ENCODE data around the gene SLC30A4.

DNA sequence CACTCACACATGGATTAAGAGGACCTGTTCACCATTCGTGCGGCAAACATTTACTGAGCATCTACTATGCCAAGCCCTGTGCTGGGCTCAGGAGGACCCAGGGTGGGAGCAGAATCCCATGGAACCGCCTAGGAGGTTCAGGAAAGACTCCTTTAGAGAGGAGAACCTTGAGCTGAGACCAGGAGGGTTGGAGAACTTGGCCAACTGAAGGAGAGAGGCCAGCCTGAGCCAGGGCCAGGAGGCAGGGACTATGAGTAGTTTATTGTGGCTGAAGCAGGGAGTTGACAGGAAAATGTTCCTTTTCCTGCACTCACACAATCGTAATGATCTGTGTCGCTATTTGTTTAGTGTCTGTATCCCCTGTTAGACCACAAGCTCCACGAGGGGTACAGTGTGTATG, 71.3 kb downstream of the SLC30A4 start:
- TF ChIP-seq, protein P1, sequence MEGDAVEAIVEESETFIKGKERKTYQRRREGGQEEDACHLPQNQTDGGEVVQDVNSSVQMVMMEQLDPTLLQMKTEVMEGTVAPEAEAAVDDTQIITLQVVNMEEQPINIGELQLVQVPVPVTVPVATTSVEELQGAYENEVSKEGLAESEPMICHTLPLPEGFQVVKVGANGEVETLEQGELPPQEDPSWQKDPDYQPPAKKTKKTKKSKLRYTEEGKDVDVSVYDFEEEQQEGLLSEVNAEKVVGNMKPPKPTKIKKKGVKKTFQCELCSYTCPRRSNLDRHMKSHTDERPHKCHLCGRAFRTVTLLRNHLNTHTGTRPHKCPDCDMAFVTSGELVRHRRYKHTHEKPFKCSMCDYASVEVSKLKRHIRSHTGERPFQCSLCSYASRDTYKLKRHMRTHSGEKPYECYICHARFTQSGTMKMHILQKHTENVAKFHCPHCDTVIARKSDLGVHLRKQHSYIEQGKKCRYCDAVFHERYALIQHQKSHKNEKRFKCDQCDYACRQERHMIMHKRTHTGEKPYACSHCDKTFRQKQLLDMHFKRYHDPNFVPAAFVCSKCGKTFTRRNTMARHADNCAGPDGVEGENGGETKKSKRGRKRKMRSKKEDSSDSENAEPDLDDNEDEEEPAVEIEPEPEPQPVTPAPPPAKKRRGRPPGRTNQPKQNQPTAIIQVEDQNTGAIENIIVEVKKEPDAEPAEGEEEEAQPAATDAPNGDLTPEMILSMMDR (IDR thresholded peaks at IDR 0.05): no peak
- no peak for TF ChIP-seq POLR2A (IDR thresholded peaks at IDR 0.05)

All from thyroid gland (tissue), 4 donors.